ENCODE measurements around the gene PAQR3.

PAQR3 gene

DNA sequence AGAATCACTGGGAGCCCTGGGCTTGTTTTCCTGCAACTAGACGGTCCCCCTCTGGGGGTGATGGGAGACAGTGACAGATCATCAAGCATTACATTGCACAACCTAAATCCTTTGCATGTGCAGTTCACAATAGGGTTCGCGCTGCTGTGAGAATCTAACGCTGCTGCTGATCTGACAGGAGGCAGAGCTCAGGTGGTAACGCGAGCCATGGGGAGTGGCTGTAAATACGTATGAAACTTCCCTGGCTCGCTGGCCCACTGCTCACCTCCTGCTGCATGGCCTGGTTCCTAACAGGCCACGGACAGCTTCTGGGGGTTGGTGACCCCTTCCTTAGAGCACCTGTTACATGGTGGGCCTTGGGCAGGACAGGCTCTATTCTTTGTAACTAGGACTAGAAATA is 10.4 kb downstream of the PAQR3 start:
- H3K9ac ChIP-seq (ENCODE audit: low read length) = no peak overlapping the region
- H3K9me2 ChIP-seq (replicated peaks; ENCODE audit: insufficient read depth, low read length) = no peaks in the 10 kb centered on the region
- H3K9me3 ChIP-seq (replicated peaks; ENCODE audit: insufficient read depth, low read length) = no peaks in the 10 kb centered on the region
- no peak for DNase-seq
- no peak overlapping the region for H3K4me2 ChIP-seq (ENCODE audit: low read depth, low read length)
- no peaks in the 10 kb centered on the region for H3K4me1 ChIP-seq (ENCODE audit: low read length)
- no peak overlapping the region for H2AFZ ChIP-seq (ENCODE audit: low read length)
- H4K20me1 ChIP-seq (ENCODE audit: insufficient read depth, low read length) = no peaks in the 10 kb centered on the region
- H3K27ac ChIP-seq (ENCODE audit: low read length) = no peak overlapping the region
- H3K4me3 ChIP-seq (ENCODE audit: low read length) = no peak overlapping the region
- TF ChIP-seq EZH2phosphoT487 (IDR thresholded peaks at IDR 0.05; ENCODE audit: low read length) (no peak), EZH2 (optimal IDR thresholded peaks at IDR 0.05; ENCODE audit: low read depth, low read length) (no peak)
- TF ChIP-seq, protein P1, sequence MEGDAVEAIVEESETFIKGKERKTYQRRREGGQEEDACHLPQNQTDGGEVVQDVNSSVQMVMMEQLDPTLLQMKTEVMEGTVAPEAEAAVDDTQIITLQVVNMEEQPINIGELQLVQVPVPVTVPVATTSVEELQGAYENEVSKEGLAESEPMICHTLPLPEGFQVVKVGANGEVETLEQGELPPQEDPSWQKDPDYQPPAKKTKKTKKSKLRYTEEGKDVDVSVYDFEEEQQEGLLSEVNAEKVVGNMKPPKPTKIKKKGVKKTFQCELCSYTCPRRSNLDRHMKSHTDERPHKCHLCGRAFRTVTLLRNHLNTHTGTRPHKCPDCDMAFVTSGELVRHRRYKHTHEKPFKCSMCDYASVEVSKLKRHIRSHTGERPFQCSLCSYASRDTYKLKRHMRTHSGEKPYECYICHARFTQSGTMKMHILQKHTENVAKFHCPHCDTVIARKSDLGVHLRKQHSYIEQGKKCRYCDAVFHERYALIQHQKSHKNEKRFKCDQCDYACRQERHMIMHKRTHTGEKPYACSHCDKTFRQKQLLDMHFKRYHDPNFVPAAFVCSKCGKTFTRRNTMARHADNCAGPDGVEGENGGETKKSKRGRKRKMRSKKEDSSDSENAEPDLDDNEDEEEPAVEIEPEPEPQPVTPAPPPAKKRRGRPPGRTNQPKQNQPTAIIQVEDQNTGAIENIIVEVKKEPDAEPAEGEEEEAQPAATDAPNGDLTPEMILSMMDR (IDR thresholded peaks at IDR 0.05; ENCODE audit: low read length) = no peak
- H3K79me2 ChIP-seq (ENCODE audit: low read length) = no peaks in the 10 kb centered on the region
- no peaks in the 10 kb centered on the region for H3K36me3 ChIP-seq (replicated peaks; ENCODE audit: insufficient read depth, low read length)
- no peaks in the 10 kb centered on the region for H3K27me3 ChIP-seq (replicated peaks; ENCODE audit: insufficient read depth, low read length)
- H3F3A ChIP-seq (ENCODE audit: insufficient read depth, low read length) = no peaks in the 10 kb centered on the region

DNA sequence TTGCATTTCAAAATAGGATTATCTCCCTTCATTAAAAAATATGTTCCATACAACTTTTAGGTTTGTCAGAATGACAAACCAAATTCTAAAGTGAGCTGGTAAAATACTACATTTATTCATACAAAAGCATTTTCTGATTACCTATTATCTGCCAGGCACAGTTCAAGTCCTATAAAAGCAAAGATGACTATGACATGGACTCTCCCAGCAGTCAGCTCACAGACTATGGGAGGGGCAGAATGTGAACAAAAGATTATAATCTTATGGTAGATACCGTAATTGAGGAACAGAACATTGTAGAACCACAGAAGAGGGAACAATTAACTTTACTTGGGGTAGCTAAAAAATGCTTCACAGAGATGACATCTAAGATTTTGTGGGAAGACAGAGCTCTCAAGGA is 12.4 kb downstream of the PAQR3 start:
- Histone ChIP-seq H3K9ac (ENCODE audit: low read length) (no peak overlapping the region), H4K20me1 (ENCODE audit: insufficient read depth, low read length) (no peaks in the 10 kb centered on the region), H3K27me3 (replicated peaks; ENCODE audit: insufficient read depth, low read length) (no peaks in the 10 kb centered on the region), H2AFZ (ENCODE audit: low read length) (no peak overlapping the region), H3K9me3 (replicated peaks; ENCODE audit: insufficient read depth, low read length) (no peaks in the 10 kb centered on the region), H3K4me1 (ENCODE audit: low read length) (no peaks in the 10 kb centered on the region), H3F3A (ENCODE audit: insufficient read depth, low read length) (no peaks in the 10 kb centered on the region), H3K27ac (ENCODE audit: low read length) (no peak overlapping the region), H3K36me3 (replicated peaks; ENCODE audit: insufficient read depth, low read length) (no peaks in the 10 kb centered on the region), H3K4me3 (ENCODE audit: low read length) (no peak overlapping the region), H3K4me2 (ENCODE audit: low read depth, low read length) (no peak overlapping the region), H3K79me2 (ENCODE audit: low read length) (no peaks in the 10 kb centered on the region), H3K9me2 (replicated peaks; ENCODE audit: insufficient read depth, low read length) (no peaks in the 10 kb centered on the region)
- no peak for DNase-seq
- TF ChIP-seq EZH2phosphoT487 (IDR thresholded peaks at IDR 0.05; ENCODE audit: low read length) (no peak), EZH2 (optimal IDR thresholded peaks at IDR 0.05; ENCODE audit: low read depth, low read length) (no peak)
- TF ChIP-seq, protein P1 (IDR thresholded peaks at IDR 0.05; ENCODE audit: low read length) = no peak

DNA sequence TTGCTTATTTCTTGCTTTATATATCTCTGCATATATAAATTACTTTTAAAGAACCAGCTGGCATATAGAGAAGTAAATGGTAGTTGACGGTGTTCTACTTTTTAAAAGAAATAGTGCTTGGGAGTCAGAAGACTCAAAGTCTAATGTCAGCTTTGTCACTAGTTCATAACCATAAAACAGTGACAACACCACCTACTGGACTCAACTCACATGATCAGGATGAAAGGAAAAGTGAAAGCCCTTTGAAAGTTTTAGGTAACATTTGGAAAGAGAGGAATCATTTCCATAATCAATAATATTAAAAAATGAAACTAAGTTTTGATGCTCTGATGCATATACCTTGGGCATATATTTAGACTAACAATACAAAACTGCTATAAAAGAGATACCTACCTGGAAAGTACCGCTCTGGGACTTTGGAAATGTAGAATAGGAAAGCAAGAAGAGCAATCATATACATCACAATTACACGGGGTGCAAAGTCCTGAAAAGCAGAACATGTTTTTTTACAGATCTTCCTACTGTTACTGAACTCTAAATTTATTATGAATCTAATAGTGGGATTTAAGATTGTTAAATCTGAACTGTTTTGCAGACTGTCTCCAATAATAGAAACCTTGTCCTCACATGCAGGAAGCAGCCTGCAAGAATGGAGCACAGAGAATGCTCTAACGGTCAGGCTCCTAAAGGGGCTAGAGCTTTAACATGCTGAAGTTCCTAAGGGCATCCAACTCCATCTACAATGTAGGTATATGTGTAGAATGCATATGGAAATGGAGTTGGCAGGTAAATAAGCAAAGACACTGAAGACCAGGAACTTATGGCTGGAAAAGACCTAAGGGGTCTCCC is 15.6 kb downstream of the PAQR3 start:
- no peak overlapping the region for H3K4me2 ChIP-seq (ENCODE audit: low read depth, low read length)
- no peaks in the 10 kb centered on the region for H3K36me3 ChIP-seq (replicated peaks; ENCODE audit: insufficient read depth, low read length)
- H3K27me3 ChIP-seq (replicated peaks; ENCODE audit: insufficient read depth, low read length) = no peaks in the 10 kb centered on the region

More for the DNA sequence above, 15.6 kb downstream of the PAQR3 start:
- DNase-seq = no peak
- no peak for TF ChIP-seq EZH2 (optimal IDR thresholded peaks at IDR 0.05; ENCODE audit: low read depth, low read length)
- TF ChIP-seq, protein P1 (IDR thresholded peaks at IDR 0.05; ENCODE audit: low read length) = peak; percentile 12; the same call in 1 of the 2 replicates
- Histone ChIP-seq H3K4me1 (ENCODE audit: low read length) (no peaks in the 10 kb centered on the region), H3K79me2 (ENCODE audit: low read length) (no peaks in the 10 kb centered on the region), H3K9me2 (replicated peaks; ENCODE audit: insufficient read depth, low read length) (no peaks in the 10 kb centered on the region), H3K27ac (ENCODE audit: low read length) (no peak overlapping the region), H3F3A (ENCODE audit: insufficient read depth, low read length) (no peaks in the 10 kb centered on the region), H3K4me3 (ENCODE audit: low read length) (no peak overlapping the region), H4K20me1 (ENCODE audit: insufficient read depth, low read length) (no peaks in the 10 kb centered on the region), H3K9me3 (replicated peaks; ENCODE audit: insufficient read depth, low read length) (no peaks in the 10 kb centered on the region), H2AFZ (ENCODE audit: low read length) (no peak overlapping the region), H3K9ac (ENCODE audit: low read length) (no peak overlapping the region)

All from MM.1S (cell line).